ENCODE data around the gene TMPRSS4.

The TMPRSS4 gene

DNA sequence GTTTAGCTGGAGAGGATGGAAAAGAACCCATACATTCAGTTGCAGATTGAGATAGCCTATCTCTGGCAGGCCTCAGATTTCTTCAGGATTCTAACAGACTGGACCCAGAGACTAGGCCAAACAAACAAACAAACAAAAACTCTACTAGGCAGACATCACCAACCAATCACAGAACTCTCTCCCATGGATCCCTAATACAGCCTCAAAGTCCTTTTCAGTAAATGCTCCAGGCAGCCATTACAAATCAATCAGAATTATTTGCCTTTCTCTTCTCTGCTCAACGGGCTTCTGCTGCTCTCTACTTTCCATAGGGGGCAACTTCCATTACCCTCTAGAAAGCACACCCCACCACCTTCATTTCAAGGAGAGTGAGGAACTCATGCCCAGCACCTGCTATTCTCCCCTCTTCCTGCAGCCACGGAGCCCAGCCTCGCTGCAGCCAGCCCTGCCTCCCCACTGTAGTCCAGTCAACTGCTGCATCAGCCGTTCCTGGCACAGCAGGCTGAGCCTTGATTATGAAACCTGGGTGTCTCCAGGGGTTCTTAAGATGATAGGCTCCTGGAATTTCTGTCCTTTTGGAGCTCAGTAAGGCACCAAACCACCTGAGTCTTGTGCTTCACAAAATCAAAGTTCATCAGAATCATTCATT lies 28.9 kb downstream of the TMPRSS4 start:
- no peak for DNase-seq (ENCODE audit: low read depth)

DNA sequence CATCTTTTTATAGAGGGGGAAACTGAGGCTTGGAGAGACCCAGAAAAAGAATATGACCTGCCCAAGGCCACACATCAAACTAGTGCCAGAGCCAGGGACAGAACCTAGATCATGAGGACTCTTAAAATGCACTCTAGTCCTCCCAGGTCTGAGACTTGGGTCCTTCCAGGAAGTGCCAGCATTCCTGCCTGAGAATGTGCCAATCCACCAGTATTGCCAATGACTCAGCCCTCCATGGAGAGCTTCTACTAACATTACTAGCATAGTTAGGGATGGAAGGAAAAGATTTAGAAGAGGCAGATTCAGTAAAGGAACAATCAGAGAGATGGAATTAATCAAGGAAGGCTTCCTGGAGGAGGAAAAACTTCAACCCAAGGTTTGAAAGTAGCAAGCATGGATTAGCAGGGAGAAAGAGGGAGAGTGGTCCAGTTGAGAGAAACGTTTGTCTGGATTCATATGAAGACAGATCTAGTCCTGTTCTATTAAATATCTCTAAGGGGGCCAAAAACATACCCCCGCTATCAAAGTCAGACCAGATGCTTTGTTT lies 30.0 kb downstream of the TMPRSS4 start:
- DNase-seq (ENCODE audit: low read depth): no peak

DNA sequence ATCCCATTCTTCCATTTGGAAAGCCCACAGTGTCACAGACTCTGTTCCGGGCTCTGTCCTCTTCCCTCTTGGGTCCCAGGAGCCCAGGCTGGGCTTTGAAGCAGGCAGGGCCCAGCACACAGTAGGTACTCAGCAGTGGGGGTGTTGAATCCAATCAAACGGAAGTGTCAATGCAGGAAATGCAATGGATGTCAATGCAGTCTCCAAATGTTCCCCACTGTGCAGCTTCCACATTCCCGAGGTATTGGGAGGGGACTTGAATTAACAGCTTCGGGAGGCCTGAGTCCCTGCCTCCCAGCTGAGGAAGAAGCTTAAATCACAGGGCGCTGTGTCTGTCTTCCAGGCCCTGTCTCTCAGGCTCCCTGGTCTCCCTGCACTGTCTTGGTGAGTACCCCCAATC lies 31.6 kb downstream of the TMPRSS4 start:
- no peak for DNase-seq (ENCODE audit: low read depth)

DNA sequence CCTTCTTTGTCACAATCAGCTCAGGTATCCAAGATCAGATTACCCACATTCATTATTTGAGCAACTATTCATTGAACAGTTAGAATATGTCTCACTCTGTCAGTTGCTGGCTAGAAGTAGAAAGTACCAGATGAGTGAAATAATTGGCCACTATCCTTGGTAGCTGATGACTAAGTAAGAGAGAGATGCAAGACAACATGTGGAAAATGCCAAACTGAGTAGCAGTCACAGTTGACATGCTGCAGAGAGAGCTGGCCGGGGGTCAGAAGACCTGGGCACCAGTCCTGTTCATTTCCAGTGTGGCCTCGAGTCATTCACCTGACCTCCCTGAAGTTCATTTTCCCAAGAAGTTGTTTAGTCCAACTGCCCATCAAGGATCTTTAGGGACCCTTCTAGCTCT lies 32.4 kb downstream of the TMPRSS4 start:
- no peak for DNase-seq (ENCODE audit: low read depth)

DNA sequence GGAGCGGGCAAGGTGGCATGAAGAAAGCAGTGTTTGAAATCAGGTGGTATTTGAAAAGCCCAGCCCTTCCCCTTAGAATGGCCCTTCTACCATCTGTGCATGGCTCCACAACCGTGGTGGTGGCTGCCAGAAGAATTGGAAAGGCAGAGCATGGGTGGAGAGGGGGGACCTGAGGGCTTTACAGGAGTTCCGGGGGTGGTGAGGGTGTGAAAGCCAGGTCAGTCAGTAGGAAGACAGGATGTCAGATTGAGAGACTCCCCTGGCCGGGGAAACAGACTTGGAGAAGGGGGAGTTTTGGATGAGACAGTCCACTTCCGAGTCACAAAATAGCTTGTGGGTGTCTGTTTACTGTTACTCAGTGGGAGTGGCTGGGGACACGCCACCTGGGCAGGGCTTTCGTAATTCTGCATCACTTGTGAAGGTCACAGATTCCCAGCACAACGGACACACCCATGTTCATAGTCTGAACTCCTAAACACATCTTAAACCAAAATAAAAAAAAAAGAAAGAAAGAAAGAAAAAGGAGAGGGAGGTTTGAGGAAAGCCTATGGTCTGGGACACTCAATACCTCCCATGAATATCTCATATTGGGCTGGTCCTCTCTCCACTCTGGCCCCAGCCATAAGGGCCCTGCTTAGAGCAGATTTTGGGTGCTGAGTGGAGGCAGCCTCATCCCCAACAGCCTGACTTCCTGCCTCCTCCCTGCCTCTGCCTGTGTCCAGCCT lies 34.3 kb downstream of the TMPRSS4 start:
- no peak for DNase-seq (ENCODE audit: low read depth)

DNA sequence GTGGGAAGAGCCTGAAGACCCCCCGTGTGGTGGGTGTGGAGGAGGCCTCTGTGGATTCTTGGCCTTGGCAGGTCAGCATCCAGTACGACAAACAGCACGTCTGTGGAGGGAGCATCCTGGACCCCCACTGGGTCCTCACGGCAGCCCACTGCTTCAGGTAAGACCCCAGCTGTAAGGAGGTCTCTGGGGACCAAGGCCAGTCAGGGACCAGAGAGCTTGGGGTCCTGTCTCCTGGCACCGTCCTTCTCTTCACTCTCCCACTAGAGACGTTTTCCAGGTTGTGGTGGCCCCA lies 34.8 kb downstream of the TMPRSS4 start:
- no peak for DNase-seq (ENCODE audit: low read depth)

DNA sequence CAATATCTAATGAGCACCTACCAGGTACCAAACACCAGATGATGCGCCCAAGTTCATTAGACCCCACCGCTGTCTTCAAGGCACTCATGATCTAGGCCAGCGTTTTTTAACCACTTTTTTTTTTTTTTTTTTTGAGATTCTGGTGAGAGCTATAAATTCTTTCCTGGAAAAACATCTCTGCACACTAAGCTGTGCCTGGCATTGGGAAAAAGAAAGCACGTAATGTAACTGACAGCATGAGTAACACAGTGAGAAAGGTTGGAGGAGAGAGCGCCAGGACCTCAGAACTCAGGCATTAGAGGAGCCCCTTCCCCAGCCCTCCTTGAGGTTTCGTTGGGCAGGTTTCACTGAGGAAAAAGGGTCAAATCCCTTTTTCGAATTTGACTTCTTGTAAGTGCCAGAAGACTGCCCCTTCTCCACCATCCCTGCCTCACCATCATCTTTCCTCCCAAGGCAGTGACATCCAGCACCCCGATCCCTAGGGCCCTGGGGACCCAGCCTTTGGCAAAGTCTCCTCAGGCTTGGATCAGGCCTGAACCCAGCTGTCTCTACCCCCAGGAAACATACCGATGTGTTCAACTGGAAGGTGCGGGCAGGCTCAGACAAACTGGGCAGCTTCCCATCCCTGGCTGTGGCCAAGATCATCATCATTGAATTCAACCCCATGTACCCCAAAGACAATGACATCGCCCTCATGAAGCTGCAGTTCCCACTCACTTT lies 36.0 kb downstream of the TMPRSS4 start:
- no peak for DNase-seq (ENCODE audit: low read depth)

DNA sequence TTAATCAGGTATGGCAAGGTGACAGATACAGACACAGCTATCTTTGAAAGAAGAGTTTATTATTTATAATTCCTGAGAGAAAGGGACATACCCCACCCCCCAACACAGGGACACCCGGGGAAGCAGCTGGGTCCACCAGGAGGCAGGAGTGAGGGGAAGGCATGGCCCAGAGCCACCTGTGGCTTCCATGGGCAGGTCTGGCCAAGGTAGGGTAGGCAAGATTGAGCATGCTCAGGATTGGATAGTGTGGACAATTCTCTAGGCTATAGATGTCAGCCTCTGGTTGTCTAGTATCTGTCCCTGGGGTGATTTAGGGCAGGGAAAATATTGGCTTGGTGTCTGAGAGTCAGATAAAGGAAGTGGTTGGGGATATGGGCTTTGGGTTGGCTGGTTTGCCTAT lies 37.4 kb downstream of the TMPRSS4 start:
- DNase-seq (ENCODE audit: low read depth): no peak

DNA sequence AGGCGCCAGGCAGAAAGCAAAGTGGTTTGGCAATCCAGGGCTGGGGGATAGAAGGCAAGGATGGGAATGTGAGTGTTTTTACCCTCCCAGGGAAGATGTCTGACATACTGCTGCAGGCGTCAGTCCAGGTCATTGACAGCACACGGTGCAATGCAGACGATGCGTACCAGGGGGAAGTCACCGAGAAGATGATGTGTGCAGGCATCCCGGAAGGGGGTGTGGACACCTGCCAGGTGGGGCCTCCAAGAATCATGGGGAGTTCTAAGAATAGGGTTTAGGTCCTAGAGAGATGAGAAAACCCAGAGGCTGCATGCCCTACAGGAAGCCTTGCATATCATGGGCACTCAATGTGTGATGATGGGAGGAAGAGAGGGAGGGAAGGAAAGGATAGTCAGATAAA lies 38.2 kb downstream of the TMPRSS4 start:
- no peak for DNase-seq (ENCODE audit: low read depth)

DNA sequence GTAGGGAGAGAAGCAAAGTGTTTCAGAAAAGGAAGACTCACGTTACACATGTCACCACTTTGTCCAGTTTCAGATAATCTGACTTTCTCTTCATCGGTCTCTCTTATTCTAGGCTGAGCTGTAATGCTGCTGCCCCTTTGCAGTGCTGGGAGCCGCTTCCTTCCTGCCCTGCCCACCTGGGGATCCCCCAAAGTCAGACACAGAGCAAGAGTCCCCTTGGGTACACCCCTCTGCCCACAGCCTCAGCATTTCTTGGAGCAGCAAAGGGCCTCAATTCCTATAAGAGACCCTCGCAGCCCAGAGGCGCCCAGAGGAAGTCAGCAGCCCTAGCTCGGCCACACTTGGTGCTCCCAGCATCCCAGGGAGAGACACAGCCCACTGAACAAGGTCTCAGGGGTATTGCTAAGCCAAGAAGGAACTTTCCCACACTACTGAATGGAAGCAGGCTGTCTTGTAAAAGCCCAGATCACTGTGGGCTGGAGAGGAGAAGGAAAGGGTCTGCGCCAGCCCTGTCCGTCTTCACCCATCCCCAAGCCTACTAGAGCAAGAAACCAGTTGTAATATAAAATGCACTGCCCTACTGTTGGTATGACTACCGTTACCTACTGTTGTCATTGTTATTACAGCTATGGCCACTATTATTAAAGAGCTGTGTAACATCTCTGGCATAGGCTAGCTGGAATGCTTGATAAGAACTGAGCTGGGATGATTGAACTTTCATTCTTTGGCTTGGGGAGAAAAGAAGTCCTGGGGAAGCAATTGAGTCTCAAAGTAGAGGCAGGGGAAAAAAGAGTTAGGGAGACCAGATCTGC lies 41.1 kb downstream of the TMPRSS4 start:
- DNase-seq (ENCODE audit: low read depth): no peak

DNA sequence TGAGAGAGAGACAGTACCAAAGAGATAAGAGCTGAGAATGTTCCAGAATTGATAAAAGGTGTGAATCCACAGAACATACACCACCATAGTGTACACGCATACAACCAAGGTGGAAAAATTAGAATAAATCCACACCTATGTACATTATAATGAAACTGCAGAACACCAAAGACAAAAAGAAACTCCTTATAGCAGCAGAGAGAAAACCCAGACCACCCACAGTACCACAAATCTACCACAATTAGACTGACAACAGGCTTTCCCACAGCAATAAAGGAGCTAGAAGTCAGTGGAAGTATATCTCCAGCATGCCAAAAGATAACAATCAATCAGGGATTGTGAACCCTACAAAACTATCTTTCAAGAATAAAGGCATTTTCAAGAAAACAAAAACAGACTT lies 43.9 kb downstream of the TMPRSS4 start:
- no peak for DNase-seq (ENCODE audit: low read depth)

DNA sequence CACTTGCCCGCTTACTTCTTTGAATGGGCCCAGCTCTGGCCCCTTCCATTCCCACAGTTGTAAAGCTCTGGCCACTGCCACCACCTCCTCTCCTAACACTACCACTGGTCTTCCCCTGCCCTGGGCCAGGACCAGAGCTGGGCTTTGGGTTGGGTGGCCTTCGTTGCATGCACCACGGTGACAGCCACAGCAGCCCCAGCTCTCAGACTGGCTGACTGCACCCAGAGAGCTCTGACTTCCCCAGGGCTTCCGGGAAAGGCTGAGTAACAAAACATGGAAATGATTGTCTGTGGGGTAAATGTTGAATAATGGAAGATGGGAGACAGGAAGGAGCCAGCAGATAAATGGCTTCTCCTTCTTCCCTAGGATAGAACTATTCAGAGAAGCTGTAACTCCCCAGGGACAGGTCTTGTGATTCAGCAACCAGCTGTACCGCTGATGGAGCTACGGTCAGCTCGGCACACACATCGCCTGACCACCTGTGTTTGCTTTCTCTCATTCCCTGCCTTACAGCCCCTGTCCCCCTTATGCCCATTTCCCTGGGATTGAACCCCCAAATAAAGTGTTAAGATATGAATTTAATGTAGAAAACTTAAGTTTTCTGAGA lies 48.2 kb downstream of the TMPRSS4 start:
- DNase-seq (ENCODE audit: low read depth): no peak

DNA sequence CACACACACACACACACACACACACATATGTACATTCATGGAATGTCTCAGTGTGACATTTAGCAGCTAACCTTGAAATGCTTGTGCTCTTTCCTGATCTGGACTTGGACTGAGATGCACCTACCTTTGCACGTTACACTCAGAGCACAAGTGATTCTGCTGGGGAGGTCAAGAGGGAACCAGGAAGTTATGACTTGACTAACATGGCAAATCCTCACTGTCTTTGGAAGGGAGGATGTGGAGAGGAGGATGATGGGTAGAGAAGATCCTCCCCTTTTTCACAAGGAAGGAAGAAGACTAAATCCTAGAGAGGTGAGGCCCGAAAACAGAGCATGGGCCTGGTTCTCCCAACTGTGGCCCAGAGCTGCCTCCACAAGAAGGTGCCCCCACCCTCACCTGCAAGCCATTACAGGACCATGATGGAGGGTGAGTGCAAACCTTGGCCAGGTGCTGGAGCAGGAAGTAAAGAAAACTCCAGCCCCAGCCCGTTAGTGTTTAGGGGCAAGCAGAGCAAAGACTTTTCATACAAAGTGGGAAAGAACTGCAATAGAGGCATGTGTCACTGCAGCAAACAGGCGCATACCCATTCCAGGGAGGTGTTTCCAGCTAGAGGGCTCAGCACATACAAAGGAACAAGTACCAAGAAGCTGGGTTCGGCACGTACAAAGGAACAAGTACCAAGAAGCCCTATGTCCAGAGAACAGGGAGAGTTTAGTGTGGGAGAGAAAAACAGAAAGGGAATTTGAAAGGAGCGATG lies 49.4 kb downstream of the TMPRSS4 start:
- DNase-seq (ENCODE audit: low read depth): no peak

DNA sequence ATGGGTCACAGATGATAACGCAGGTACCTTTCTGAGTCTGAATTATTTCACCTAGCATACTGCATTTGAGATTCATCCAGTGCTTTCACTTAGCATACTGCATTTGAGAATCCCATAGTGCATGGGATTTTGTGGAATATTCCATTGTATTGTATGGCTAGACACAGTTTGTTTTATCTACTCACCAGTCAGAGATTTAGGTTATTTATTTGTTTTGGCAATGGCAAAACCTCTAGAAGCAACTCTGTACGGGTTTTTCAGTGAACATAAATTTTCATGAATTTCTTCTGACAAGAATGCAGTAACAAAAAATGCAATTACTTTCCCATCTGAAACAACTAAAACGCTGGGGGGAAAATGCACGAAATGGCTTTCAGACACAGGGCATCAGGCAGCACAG lies 51.4 kb downstream of the TMPRSS4 start:
- DNase-seq (ENCODE audit: low read depth): no peak

DNA sequence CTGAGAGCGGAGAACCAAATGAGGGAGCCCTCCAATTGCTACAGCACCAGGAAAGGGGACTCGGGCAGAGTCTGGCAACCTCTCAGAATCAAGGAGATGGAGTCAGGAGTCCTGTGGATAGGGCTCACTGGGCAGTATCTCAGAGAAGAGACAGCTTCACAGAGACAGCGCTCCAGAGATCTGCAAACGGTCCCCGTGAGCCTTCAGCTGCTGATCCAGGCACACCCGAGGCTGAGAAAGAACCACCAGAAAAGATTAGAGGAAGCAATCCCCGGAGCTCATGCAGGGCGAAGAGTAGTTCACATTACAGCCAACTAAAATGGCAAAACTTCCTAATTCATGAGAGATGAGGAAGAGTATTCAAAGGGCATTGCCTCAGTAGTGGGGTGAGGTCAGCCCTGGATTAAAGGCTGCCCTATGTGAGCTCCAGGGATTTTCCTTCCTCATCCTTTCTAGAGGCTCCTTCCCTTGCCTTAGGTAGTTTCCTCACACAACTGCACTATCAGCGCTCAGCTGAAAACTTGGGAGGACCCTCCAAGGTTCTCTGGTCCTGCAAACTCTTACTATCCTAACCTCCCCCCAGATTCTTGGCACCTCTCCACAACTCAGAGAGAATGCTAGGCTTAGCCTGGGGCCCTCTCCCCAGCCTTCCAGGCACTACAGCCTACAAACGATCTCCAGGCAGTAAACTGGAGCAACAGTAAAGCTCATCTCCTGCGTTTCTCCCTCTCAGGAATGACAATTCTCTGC lies 52.0 kb downstream of the TMPRSS4 start:
- no peak for DNase-seq (ENCODE audit: low read depth)

DNA sequence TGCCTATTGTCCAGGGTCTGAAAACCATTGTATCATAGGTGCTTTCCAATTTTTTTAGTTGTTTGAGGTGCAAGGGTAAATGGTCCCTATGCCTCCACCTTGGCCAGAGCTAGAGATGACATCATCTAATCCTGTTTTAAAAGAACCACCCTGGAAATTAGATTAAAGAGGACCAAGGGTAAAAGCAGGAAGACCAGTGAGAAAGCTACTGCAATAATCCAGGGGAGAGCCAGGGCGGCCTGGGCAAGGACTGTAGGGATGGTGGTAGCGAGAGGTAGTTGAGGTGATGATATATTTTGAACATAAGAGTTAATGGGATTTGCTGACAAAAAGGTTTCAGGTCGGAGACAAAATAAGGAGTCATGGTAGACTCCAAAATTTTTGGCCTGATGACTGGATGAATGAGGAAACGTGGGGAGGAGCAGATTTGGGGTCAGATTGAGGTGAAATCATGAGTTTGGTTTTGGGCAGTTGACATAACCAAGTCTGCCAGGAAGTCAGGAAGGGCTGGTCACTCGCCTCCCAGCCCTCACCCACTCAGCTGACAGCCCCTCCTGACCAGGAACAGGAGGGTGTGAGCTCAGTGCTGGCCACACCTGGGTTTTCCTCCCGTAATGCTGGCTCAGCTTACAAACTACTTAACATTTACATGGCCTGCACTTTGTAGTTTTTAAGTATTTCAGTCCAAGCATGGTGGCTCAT lies 52.7 kb downstream of the TMPRSS4 start:
- no peak for DNase-seq (ENCODE audit: low read depth)

DNA sequence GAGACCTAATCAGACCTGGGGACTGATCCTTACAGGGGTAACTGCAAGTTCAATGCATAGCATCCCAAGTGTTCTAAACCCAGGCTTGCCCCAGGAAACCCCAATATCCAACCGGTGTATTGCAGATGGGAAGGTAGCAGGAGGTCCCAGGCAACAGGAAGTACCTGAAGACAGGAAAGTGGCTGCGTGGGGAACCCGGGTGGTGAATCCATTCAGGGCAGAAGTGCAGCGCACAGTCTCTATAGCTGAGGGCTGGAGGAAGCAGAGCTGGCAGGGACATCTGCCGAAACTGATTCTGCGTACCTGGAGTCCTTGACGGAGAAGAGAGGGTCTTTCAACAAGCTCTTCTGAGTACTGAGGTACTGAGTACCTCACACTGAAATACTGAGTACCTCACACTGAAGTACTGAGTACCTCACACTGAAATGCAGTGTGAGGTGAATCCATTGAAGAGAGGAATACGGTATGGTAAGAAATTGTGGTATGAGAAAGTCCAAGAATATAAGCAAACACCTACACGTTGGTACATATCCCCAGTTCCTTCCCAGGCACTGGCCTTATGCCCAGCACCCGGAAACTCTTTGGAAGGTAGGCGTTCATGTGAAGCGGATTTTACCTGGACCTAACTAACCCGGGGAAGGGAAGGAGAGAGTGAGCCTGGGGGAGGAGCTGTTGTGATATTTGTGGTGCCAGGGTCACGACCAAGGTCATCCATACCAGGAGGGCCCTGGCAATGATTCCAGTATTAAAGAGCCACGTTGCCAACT lies 55.7 kb downstream of the TMPRSS4 start:
- DNase-seq (ENCODE audit: low read depth): no peak

DNA sequence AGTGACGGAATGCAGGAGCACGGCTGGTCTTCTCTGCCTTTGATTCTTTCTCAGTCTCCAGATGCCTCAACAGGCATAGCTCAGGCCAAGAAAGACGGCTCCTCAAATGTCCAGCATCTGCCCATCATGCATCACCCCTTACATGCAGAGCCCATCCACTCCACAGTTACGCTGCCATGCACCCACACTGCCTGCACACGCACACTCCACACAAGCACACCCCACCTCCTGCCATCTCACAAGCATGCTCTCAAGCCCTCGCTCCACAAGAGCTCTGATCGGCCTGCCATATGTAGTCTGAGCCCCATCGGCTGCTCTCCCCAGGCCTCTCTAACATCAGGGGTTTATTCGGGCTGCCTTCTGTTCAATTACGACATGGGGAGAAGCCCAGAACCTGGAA lies 56.9 kb downstream of the TMPRSS4 start:
- no peak for DNase-seq (ENCODE audit: low read depth)
